HCT116 (cell line): ENCODE measurements around the gene TMEM51.

Experiments used
- CBX3 ChIP-seq: IDR thresholded peaks from 2 replicates; pipeline ENCODE4 v1.6.1; 2012; ENCODE audit warnings: low read depth
- CEBPB ChIP-seq: IDR thresholded peaks from 2 replicates; pipeline ENCODE4 v1.6.1; 2012; ENCODE audit warnings: low read depth
- CTCF ChIP-seq, 3 experiments: fragments of 200-600 bp in 1 of 3; sonication (generic) in 1 of 3; IDR thresholded peaks in 2 of 3; conservative IDR thresholded peaks in 1 of 3; 2 replicates each; pipeline ENCODE4 v1.5.1; 2012 to 2017; ENCODE audit warnings: low read depth in 2 of 3, low read length in 2 of 3, antibody characterized with exemption in 1 of 3, borderline replicate concordance in 1 of 3, control low read depth in 1 of 3, mild to moderate bottlenecking in 1 of 3, mixed read lengths in 1 of 3, mixed run types in 1 of 3, moderate library complexity in 1 of 3; ENCODE audit not compliant: insufficient read depth in 1 of 3
- EZH2 ChIP-seq: fragments of 200-600 bp; sonication (generic); IDR thresholded peaks from 2 replicates; pipeline ENCODE4 v1.6.1; 2017; ENCODE audit warnings: antibody characterized with exemption, mixed run types
- JUND ChIP-seq: IDR thresholded peaks from 2 replicates; pipeline ENCODE4 v1.6.1; 2012
- POLR2A ChIP-seq: IDR thresholded peaks from 2 replicates; pipeline ENCODE4 v1.7.0; 2011; ENCODE audit warnings: borderline replicate concordance; ENCODE audit not compliant: insufficient read depth, insufficient read length; ENCODE audit errors: extremely low read depth
- RAD21 ChIP-seq: IDR thresholded peaks from 2 replicates; pipeline ENCODE4 v1.6.1; 2012; ENCODE audit warnings: low read depth, mild to moderate bottlenecking
- REST ChIP-seq: IDR thresholded peaks from 2 replicates; pipeline ENCODE4 v1.6.1; 2012; ENCODE audit warnings: low read depth
- YY1 ChIP-seq: IDR thresholded peaks from 2 replicates; pipeline ENCODE4 v1.6.1; 2011; ENCODE audit warnings: low read length, low read depth, moderate library complexity, mild to moderate bottlenecking; ENCODE audit not compliant: insufficient replicate concordance; ENCODE audit errors: extremely low read depth

- TF ChIP-seq REST = no peak
- TF ChIP-seq EZH2 = no peak
- TF ChIP-seq CTCF (IDR thresholded peaks at IDR 0.05 in 2 of 3, conservative IDR thresholded peaks at IDR 0.05 in 1 of 3; ENCODE audit: borderline replicate concordance in 1 of 3, insufficient read depth in 1 of 3, low read depth in 2 of 3, low read length in 2 of 3) = no peak
- no peak for TF ChIP-seq POLR2A
- TF ChIP-seq CEBPB = no peak
- no peak for TF ChIP-seq JUND
- TF ChIP-seq CBX3 = no peak
- TF ChIP-seq YY1 = no peak
- TF ChIP-seq RAD21 = no peak
Measured at GRCh38 chr1:15244813-15245212, 91.3 kb downstream of the TMEM51 start.
